Nephron progenitor cell (in vitro differentiated cells): ENCODE measurements around the gene KIF18B.

ENCODE experiments used
- DNase-seq: peaks from one replicate; pipeline ENCODE4 v3.0.0; 2021
- H3K27ac Mint-ChIP-seq: 2 replicates; pipeline ENCODE4 v1.8.0; 2021; ENCODE audit warnings: mild to moderate bottlenecking, moderate library complexity, mixed read lengths
- H3K27me3 Mint-ChIP-seq: 2 replicates; pipeline ENCODE4 v1.8.0; 2021; ENCODE audit warnings: mild to moderate bottlenecking, low read depth, mixed read lengths; ENCODE audit not compliant: poor library complexity
- H3K36me3 Mint-ChIP-seq: 2 replicates; pipeline ENCODE4 v1.8.0; 2021; ENCODE audit warnings: low read depth, mixed read lengths
- H3K4me1 Mint-ChIP-seq: 2 replicates; pipeline ENCODE4 v1.8.0; 2021; ENCODE audit warnings: mixed read lengths
- H3K4me3 Mint-ChIP-seq: 2 replicates; pipeline ENCODE4 v1.8.0; 2021; ENCODE audit warnings: mild to moderate bottlenecking, moderate library complexity, mixed read lengths
- H3K9me3 Mint-ChIP-seq: 2 replicates; pipeline ENCODE4 v1.8.0; 2021; ENCODE audit warnings: mild to moderate bottlenecking, moderate library complexity, mixed read lengths
- TF ChIP-seq, protein P1 (sequence below): fragments of 200-600 bp; sonication (generic); IDR thresholded peaks from 2 replicates; pipeline ENCODE4 v1.5.0; 2021; ENCODE audit warnings: antibody characterized with exemption

The KIF18B gene

DNA sequence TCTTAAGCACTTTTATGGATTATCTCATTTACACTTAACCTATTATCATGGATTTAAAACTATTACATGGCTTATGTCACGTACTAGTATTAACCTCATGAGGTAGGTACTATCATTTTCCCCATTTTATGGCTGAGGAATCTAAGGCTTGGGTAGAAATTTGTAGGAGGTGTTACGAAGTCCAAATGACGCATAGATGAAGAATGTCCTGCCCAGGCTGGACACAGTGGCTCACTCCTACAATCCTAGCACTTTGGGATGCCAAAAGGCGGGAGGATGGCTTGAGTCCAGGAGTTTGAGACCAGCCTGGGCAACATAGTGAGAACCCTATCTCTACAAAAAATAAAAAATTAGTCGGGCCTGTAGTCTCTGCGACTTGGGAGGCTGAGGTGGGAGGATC is 25.4 kb upstream of the KIF18B start:
- no peaks in the 10 kb centered on the region for H3K36me3 Mint-ChIP-seq
- H3K27me3 Mint-ChIP-seq, result peaks cover 87% of the 10 kb centered on the region
- H3K9me3 Mint-ChIP-seq, result no peaks in the 10 kb centered on the region
- no peak for DNase-seq
- H3K27ac Mint-ChIP-seq, result no peak overlapping the region
- peaks cover 42% of the 10 kb centered on the region for H3K4me1 Mint-ChIP-seq
- no peak overlapping the region for H3K4me3 Mint-ChIP-seq
- TF ChIP-seq, protein P1, sequence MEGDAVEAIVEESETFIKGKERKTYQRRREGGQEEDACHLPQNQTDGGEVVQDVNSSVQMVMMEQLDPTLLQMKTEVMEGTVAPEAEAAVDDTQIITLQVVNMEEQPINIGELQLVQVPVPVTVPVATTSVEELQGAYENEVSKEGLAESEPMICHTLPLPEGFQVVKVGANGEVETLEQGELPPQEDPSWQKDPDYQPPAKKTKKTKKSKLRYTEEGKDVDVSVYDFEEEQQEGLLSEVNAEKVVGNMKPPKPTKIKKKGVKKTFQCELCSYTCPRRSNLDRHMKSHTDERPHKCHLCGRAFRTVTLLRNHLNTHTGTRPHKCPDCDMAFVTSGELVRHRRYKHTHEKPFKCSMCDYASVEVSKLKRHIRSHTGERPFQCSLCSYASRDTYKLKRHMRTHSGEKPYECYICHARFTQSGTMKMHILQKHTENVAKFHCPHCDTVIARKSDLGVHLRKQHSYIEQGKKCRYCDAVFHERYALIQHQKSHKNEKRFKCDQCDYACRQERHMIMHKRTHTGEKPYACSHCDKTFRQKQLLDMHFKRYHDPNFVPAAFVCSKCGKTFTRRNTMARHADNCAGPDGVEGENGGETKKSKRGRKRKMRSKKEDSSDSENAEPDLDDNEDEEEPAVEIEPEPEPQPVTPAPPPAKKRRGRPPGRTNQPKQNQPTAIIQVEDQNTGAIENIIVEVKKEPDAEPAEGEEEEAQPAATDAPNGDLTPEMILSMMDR, result no peak

DNA sequence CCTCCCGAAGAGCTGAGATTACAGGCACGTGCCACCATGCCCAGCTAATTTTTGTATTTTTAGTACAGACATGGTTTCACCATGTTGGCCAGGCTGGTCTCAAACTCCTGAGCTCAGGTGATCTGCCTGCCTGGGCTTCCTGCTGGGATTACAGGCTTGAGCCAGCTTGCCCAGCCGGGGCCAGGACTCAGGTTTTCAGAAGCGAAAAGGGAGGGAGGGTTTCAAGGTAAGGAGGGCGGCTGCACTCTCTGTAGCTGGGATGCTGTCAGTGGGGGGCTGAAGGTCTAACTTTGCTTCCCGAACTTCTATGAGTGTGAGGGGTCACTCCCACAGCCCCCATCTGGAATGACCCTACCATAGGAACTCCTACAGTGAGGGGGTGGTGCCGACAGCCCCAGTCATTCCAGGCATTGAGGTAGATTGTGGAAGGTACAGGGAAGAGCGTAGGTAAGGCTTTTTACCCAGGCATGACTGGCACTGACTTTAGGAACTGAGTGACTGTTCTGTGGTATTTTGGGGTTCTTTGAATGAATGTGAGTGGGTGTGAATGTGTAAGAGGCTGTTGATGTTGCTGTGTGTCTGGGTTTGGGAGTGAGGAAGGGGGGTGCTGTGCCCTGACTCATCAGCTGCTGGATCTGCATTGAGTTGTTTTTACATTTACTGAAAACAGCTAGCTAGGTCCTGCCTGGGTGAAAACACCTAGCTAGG is 24.4 kb upstream of the KIF18B start:
- no peak for DNase-seq
- TF ChIP-seq, protein P1, result no peak
- Mint-ChIP-seq H3K27ac (no peak overlapping the region), H3K4me3 (no peak overlapping the region), H3K36me3 (no peaks in the 10 kb centered on the region), H3K4me1 (peaks cover 34% of the 10 kb centered on the region), H3K9me3 (no peaks in the 10 kb centered on the region), H3K27me3 (peaks cover 85% of the 10 kb centered on the region)

DNA sequence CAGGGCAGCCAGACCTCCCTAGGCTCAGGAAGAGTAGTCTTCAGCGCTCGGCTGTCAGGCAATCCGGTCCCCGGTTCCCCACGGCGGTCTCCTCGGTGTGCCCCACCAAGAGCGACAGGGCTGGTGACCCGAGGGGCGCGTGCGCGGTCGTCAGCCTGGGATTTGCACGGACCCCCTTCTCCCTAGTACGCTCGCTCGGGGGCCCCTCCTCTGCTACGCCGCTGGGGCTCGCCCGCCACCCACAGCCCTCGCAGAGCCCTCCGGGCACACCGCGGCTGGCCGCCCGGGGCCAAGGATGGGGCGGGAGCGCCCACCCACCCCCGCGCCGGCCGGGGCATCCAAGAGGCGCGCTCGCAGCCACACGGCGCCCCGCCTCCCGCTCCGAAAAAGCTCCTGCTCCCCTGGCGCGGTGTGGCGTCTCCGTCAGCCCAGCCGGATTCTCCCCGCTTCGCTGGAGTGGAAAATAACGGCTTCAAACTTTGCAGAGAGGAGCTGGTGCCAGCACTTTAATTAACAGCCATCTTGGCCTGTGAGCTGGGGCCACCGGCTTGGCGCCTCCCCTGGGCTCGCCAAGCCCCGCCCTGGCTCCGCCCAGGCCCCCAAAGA is 22.7 kb upstream of the KIF18B start:
- H3K27ac Mint-ChIP-seq, result no peak overlapping the region
- peak overlapping the region; percentile 90 for H3K4me3 Mint-ChIP-seq
- TF ChIP-seq, protein P1, result no peak
- no peaks in the 10 kb centered on the region for H3K36me3 Mint-ChIP-seq
- DNase-seq, result peak; percentile 76
- no peaks in the 10 kb centered on the region for H3K9me3 Mint-ChIP-seq
- H3K27me3 Mint-ChIP-seq, result peaks cover 87% of the 10 kb centered on the region
- peaks cover 37% of the 10 kb centered on the region for H3K4me1 Mint-ChIP-seq

DNA sequence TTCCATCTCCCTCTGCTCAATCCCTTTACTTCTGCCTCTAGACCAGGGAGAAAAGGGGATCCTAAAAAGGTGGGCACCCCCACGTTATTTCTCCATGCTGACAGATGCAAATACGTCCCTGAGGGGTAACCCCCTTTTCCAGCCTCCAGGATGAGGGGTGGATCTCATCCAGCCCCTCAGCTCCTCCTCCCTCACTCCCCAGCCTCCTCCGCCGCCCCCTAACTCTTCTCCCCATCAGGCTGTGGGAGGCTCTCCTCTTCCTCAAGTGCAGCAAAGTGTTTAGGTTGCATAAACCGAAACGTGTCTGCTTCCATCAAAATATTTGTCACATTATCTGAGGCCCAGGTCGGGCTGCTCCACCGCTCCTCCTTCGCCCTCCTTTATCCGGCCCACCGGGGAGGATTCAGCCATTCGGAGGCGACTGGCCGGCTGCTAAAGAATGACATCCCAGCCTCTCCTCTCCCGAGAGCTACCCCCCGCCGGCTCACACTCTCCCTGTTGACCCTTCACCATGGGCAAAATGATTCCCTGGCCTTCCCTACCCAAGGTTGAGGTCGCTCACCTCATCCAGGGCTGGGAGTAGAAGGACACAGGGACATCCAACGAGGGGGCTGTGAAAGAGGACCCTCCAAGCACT is 21.7 kb upstream of the KIF18B start:
- Mint-ChIP-seq H3K27ac (peak overlapping the region; percentile 49), H3K27me3 (peaks cover 91% of the 10 kb centered on the region)

DNA sequence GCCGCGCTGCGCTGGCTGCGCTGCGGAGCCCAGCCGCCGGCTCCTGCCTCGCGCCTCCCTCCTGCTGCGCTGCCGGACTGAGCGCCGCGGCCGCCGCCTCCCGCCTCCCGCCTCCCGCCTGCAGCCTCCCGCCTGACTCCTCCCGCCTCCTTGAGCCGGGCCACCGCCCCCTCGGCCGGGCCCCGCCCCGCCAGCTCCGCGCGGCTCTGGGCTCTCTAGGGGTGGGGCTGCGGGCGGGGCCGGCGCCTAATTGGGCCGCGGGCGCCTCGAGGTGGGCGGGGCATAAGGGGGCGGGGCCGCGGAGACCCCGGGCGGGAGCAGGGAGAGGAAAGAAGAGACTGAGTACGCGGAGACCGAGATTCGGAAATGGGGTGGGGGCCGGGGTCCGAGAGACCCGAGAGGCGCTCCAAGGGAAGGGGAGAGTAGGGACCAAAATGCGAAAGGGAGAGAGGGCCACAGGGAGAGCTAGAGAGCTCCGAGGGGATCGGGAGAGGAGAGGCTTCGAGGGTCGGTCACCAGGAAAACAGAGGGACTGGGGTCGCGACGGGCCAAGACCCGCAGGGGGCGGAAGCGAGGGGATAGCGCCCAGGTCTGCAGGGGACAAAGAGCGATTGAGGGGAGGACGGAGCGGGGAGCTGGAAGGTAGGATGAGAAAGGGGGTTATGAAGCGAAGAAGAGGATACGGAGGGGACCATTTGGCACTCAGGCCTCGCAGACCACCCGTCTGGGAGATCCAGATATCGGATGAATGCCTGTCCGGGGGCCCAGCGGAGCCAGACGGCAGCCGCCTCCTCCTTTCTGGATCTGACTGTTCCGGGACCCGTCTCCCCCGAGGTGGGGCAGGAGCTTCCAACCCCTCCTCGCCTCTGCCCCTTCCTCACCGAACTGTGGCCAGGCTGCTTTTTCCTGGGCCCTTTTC is 20.9 kb upstream of the KIF18B start, which contains the start of gene C1QL1:
TSS of gene C1QL1 (minus strand) at position 79 of the 919 bp plus-strand sequence. CDS start 255 bp downstream, outside the sequence.
- peak within 1 kb of the TSS; percentile 42 for H3K27ac Mint-ChIP-seq
- DNase-seq, result peak; percentile 98
- peaks cover 4% of the 10 kb centered on the region for H3K9me3 Mint-ChIP-seq
- peaks cover 37% of the 10 kb centered on the region for H3K4me1 Mint-ChIP-seq
- TF ChIP-seq, protein P1, result peak; percentile 51
- peaks cover 90% of the 10 kb centered on the region for H3K27me3 Mint-ChIP-seq
- peak within 1 kb of the TSS; percentile 90 for H3K4me3 Mint-ChIP-seq
- no peaks in the 10 kb centered on the region for H3K36me3 Mint-ChIP-seq

More for the DNA sequence above, 21.7 kb upstream of the KIF18B start:
- no peak for DNase-seq
- H3K9me3 Mint-ChIP-seq, result peaks cover 4% of the 10 kb centered on the region
- H3K36me3 Mint-ChIP-seq, result no peaks in the 10 kb centered on the region
- peaks cover 37% of the 10 kb centered on the region for H3K4me1 Mint-ChIP-seq
- TF ChIP-seq, protein P1, result no peak
- peak overlapping the region; percentile 90 for H3K4me3 Mint-ChIP-seq
